Measurements from ENCODE around the gene AKR1E2.

GRCh38 chr10:4780091-4780490 lies 45.9 kb upstream of the AKR1E2 start:
- no peak for TF ChIP-seq CTBP1 (IDR thresholded peaks at IDR 0.05; ENCODE audit: borderline replicate concordance)
- TF ChIP-seq FOXM1 (IDR thresholded peaks at IDR 0.05; ENCODE audit: borderline replicate concordance), result no peak
- no peak for TF ChIP-seq FOXK2 (IDR thresholded peaks at IDR 0.05)
- TF ChIP-seq ZNF384 (IDR thresholded peaks at IDR 0.05), result no peak
- TF ChIP-seq TARDBP (IDR thresholded peaks at IDR 0.05), result no peak

Measured in HEK293T (cell line).